DOHH2 (cell line): ENCODE data around the gene MVB12B.

Experiments used
- CTCF ChIP-seq: fragments of 200-600 bp; sonication (generic); IDR thresholded peaks from one replicate; pipeline ENCODE4 v1.5.1; 2014; ENCODE audit warnings: antibody characterized with exemption, mild to moderate bottlenecking, low read depth, low read length; ENCODE audit not compliant: poor library complexity, severe bottlenecking
- EZH2phosphoT487 ChIP-seq: fragments of 200-600 bp; sonication (generic); IDR thresholded peaks from 2 replicates; pipeline ENCODE4 v1.6.1; 2017; ENCODE audit warnings: borderline replicate concordance, mild to moderate bottlenecking, antibody characterized with exemption, low read length, moderate library complexity, mixed read lengths

DNA sequence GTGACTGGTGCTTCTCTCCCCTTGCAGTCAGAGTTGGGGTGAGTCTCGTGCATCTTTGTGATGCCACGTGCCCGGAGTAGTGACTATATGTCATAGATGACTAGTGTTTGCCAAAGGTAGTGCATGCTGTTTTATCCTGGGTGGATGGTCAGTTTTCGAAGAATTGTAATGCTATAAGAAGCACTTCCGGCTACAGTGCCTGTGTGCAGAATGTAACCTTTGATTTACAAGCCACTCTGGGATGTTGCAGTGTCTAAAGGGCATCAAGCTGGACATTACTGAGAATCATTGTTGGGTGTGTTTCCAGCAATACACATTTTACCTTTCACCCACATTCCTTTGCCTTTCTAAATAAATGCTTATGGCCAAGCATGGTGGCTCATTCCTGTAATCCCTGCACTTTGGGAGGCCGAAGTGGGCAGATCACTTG lies 16.7 kb downstream of the MVB12B start:
- no peak for TF ChIP-seq CTCF
- no peak for TF ChIP-seq EZH2phosphoT487
